Tibial nerve (tissue), 4 donors: ENCODE results near the gene TOR1A. TPM values are rescaled to one million over a fixed set of nuclear protein-coding genes. Genes with fewer than 3 reads are reported as not detected.

Experiments used
- DNase-seq, 2 donors: peaks; one replicate each; pipeline ENCODE4 v3.0.0-alpha.2; 2019; ENCODE audit warnings: low spot score in 2 of 2
- H3K27ac ChIP-seq, 4 donors: fragments of 200-600 bp; sonication (generic) in 3 of 4; one replicate each; pipeline ENCODE4 v1.5.1; 2017 to 2019; ENCODE audit warnings: mild to moderate bottlenecking in 1 of 4
- H3K27me3 ChIP-seq, 2 donors: fragments of 200-600 bp; sonication (generic) in 1 of 2; one replicate each; pipeline versions ENCODE4 v1.5.1 to v1.6.0; 2017 to 2019
- H3K36me3 ChIP-seq, 3 donors: fragments of 200-600 bp; sonication (generic); one replicate each; pipeline ENCODE4 v1.5.1; 2018 to 2019
- H3K4me1 ChIP-seq, 4 donors: fragments of 200-600 bp; sonication (generic) in 3 of 4; one replicate each; pipeline ENCODE4 v1.5.1; 2017 to 2019
- H3K4me3 ChIP-seq, 4 donors: fragments of 200-600 bp; sonication (generic) in 3 of 4; one replicate each; pipeline ENCODE4 v1.5.1; 2017 to 2019; ENCODE audit warnings: mild to moderate bottlenecking in 1 of 4, moderate library complexity in 1 of 4
- H3K9me3 ChIP-seq, 4 donors: fragments of 200-600 bp; sonication (generic) in 3 of 4; one replicate each; pipeline ENCODE4 v1.5.1; 2017 to 2019
- EP300 ChIP-seq, 2 donors: sonication (generic); formaldehyde crosslinking; IDR thresholded peaks; one replicate each; pipeline ENCODE4 v1.6.1; 2017; ENCODE audit warnings: antibody characterized with exemption in 2 of 2, mild to moderate bottlenecking in 1 of 2
- POLR2A ChIP-seq, 2 donors: fragments of 450-650 bp; IDR thresholded peaks; one replicate each; pipeline ENCODE4 v1.6.1; 2017; ENCODE audit warnings: antibody characterized with exemption in 2 of 2, mild to moderate bottlenecking in 2 of 2, moderate library complexity in 2 of 2
- WGBS, 2 donors: methylation state at CpG; one replicate each; pipeline ENCODE4 v1.1.5; 2018; 5-methylcytosine and 5-hydroxymethylcytosine counted together
- total RNA-seq, 4 donors: library from RNA; depleted of rRNA; stranded (reverse); fragments of >200 nt; gene quantifications; one replicate each; pipeline ENCODE4 v1.1.0, GENCODE V29; 2016
- TF ChIP-seq, protein P1 (sequence below), 5 experiments: fragments of 200-600 bp in 3 of 5; fragments of 450-650 bp in 2 of 5; sonication (generic) in 3 of 5; IDR thresholded peaks; one replicate each; pipeline ENCODE4 v1.5.1; 2016 to 2019; ENCODE audit warnings: antibody characterized with exemption in 5 of 5, mild to moderate bottlenecking in 3 of 5, moderate library complexity in 2 of 5

Gene TOR1A, protein sequence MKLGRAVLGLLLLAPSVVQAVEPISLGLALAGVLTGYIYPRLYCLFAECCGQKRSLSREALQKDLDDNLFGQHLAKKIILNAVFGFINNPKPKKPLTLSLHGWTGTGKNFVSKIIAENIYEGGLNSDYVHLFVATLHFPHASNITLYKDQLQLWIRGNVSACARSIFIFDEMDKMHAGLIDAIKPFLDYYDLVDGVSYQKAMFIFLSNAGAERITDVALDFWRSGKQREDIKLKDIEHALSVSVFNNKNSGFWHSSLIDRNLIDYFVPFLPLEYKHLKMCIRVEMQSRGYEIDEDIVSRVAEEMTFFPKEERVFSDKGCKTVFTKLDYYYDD
- total RNA-seq, result 10 to 100 TPM; 26.0 to 55.2 (median 40.4) TPM

DNA sequence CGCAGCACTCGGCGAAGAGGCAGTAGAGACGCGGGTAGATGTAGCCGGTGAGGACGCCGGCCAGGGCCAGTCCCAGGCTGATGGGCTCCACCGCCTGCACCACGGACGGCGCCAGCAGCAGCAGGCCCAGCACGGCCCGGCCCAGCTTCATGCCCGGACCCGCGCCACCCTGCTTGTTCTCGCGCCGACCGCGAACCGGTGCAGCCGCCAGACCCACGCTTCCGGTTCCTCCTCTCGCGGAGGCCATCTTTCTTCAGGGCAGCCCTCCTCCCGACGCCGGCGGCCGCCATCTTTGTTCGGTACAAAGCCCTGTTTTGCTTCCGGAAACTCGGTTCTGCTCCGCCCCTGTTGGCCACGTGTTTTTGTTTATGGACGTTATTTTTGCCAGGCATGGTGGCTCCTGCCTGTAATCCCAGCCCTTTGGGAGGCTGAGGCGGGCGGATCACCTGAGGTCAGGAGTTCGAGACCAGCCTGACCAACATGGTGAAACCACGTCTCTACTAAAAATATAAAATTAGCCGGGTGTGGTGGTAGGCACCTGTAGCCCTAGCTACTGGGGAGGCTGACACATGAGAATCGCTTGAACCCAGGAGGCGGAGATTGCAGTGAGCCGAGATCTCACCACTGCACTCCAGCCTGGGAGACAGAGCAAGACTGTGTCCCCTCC is at the start of gene TOR1A:
TSS of gene TOR1A (minus strand) at position 202 of the 667 bp plus-strand sequence. CDS start at position 151, 51 bp downstream.
- DNase-seq, result peak; percentile 89 to 92
- no peaks in the 10 kb centered on the region for H3K9me3 ChIP-seq
- H3K4me1 ChIP-seq, result peaks cover 0 to 11% (median 3%) of the 10 kb centered on the region in 4 donors
- peak within 1 kb of the TSS; percentile 59 to 97 (median 77) for H3K4me3 ChIP-seq
- peak within 1 kb of the TSS; percentile 8 to 88 (median 70) for H3K27ac ChIP-seq
- peaks cover 0 to 58% (median 10%) of the 10 kb centered on the region in 3 donors for H3K36me3 ChIP-seq
- peak; percentile 86 to 89 for TF ChIP-seq EP300 (IDR thresholded peaks at IDR 0.05)
- TF ChIP-seq, protein P1, sequence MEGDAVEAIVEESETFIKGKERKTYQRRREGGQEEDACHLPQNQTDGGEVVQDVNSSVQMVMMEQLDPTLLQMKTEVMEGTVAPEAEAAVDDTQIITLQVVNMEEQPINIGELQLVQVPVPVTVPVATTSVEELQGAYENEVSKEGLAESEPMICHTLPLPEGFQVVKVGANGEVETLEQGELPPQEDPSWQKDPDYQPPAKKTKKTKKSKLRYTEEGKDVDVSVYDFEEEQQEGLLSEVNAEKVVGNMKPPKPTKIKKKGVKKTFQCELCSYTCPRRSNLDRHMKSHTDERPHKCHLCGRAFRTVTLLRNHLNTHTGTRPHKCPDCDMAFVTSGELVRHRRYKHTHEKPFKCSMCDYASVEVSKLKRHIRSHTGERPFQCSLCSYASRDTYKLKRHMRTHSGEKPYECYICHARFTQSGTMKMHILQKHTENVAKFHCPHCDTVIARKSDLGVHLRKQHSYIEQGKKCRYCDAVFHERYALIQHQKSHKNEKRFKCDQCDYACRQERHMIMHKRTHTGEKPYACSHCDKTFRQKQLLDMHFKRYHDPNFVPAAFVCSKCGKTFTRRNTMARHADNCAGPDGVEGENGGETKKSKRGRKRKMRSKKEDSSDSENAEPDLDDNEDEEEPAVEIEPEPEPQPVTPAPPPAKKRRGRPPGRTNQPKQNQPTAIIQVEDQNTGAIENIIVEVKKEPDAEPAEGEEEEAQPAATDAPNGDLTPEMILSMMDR (IDR thresholded peaks at IDR 0.05), result no peak
- peak in 1 of 2 donors; percentile 47 for TF ChIP-seq POLR2A (IDR thresholded peaks at IDR 0.05)
- WGBS, 2 donors, result 4 to 14% methylated on average over 13 to 45 of the region's 47 CpGs
- no peaks in the 10 kb centered on the region for H3K27me3 ChIP-seq

DNA sequence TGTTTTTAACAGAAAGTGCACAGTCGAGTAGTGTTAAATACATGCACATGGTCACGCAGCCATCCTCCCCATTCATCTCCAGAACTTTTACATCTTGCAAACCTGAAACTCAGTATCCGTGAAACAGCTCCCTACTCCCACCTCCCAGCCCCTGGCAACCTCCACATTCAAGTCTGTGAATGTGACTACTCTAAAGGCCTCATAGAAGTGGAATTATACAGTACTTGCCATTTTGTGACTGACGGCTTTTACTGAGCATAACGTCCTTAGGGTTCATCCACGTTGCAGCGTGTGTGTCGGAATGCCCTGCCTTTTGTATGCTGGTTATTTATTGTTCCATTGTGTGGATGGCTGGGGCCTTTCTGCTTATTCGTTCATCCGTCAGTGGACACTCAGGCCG is 47.1 kb upstream of the TOR1A start:
- no peaks in the 10 kb centered on the region for H3K27me3 ChIP-seq
- TF ChIP-seq, protein P1 (IDR thresholded peaks at IDR 0.05), result no peak
- TF ChIP-seq POLR2A (IDR thresholded peaks at IDR 0.05) (no peak), EP300 (IDR thresholded peaks at IDR 0.05) (no peak)
- DNase-seq, result no peak
- no peaks in the 10 kb centered on the region for H3K9me3 ChIP-seq
- no peak overlapping the region for H3K27ac ChIP-seq
- H3K4me1 ChIP-seq, result no peaks in the 10 kb centered on the region
- H3K4me3 ChIP-seq, result no peak overlapping the region
- H3K36me3 ChIP-seq, result peaks cover 0 to 53% (median 8%) of the 10 kb centered on the region in 3 donors
- WGBS, 2 donors, result 87% methylated on average over 10 to 11 of the region's 11 CpGs

DNA sequence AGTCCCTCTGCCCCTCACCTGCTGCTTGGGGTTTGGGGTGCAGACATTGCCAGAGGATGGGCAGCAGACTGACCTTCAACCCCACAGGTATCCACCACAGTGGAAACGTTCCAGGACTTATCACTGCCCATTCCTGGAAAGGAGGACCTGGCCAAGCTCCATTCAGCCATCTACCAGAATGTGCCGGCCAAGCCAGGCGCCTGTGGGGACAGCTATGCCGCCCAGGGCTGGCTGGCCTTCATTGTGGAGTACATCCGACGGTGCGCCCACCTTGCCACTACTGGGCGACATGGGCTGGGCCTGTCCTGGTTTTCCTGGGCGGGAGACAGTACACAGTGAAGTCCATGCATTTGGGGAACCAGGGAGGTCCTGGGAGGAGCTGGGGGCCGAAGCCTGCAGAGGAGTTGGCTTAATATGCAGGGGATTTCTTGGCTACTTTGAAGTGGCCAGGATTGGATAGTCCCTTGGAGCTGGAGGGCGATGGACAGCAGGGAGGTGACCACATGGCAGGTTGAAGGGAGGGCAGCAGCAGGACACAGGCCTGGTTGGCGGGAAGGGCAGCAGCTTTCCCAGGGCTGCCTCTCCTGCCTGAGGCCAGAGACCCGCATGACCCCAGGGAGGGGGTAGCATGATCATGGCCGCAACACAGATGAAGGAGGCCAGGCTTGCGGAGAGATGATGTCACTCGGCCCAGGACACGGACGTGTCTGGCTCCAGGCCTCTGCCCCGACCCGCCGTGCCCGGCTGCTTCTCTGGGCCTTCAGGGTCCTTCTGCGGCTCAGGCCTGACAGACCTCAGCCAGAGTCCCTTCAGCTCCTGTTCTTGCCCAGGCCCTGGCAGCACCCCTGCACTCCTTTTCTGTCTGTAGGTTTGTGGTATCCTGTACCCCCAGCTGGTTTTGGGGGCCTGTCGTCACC is 45.9 kb upstream of the TOR1A start:
- Histone ChIP-seq H3K4me3 (no peak overlapping the region), H3K27me3 (no peaks in the 10 kb centered on the region), H3K36me3 (peaks cover 0 to 65% (median 0%) of the 10 kb centered on the region in 3 donors), H3K27ac (peak overlapping the region in 1 of 4 donors; percentile 69), H3K4me1 (no peaks in the 10 kb centered on the region), H3K9me3 (no peaks in the 10 kb centered on the region)
- WGBS, 2 donors, result 79 to 92% methylated on average over 18 to 23 of the region's 24 CpGs
- no peak for TF ChIP-seq EP300 (IDR thresholded peaks at IDR 0.05)
- TF ChIP-seq POLR2A (IDR thresholded peaks at IDR 0.05), result no peak
- TF ChIP-seq, protein P1 (IDR thresholded peaks at IDR 0.05), result no peak
- no peak for DNase-seq

DNA sequence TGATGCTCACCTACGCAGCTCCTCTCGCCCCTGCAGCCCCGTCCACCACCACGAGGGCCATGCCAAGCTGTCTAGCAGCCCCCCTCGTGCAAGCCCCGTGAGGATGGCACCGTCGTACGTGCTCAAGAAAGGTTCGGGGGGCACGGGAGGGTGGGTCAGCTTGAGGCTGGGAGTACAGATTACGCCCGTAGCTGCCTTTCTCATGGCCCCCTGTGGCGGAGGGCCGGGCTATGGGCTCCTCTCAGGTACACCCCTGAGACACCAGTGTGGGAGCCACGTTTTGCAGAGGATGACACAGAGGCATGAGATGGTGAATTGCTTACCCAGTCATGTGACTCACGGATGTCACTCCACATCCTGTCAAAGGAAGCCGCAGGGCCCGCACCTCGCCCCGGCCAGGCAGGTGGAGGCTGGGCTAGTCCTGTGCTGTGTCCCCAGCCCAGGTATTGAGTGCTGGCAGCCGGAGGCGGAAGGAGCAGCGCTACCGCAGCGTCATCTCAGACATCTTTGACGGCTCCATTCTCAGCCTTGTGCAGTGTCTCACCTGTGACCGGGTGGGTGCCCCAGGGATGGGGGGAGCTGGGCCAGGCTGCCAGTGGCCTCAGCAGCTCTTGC is 45.0 kb upstream of the TOR1A start:
- Histone ChIP-seq H3K27me3 (no peaks in the 10 kb centered on the region), H3K36me3 (peaks cover 0 to 74% (median 0%) of the 10 kb centered on the region in 3 donors), H3K4me3 (no peak overlapping the region), H3K27ac (peak overlapping the region in 1 of 4 donors; percentile 69), H3K4me1 (no peaks in the 10 kb centered on the region), H3K9me3 (no peaks in the 10 kb centered on the region)
- DNase-seq, result no peak
- WGBS, 2 donors, result 78 to 90% methylated on average over 24 to 27 of the region's 28 CpGs
- TF ChIP-seq, protein P1 (IDR thresholded peaks at IDR 0.05), result no peak
- no peak for TF ChIP-seq EP300 (IDR thresholded peaks at IDR 0.05)
- no peak for TF ChIP-seq POLR2A (IDR thresholded peaks at IDR 0.05)
